GM18517 (cell line): ENCODE data around the gene GNA15.

ENCODE experiments used
- ATAC-seq: cut with Tn5 transposase; IDR thresholded peaks from one replicate; pipeline ENCODE4 v1.9.1; 2021; ENCODE audit warnings: mild to moderate bottlenecking, moderate library complexity; ENCODE audit not compliant: unreplicated experiment

Gene GNA15

GRCh38 chr19:3120611-3121276, 15.1 kb upstream of the GNA15 start:
- ATAC-seq: no peak

- no peak for ATAC-seq
Observed at GRCh38 chr19:3121396-3121795, 14.4 kb upstream of the GNA15 start.

- no peak for ATAC-seq
Observed at GRCh38 chr19:3121821-3122511, 13.9 kb upstream of the GNA15 start.

GRCh38 chr19:3122512-3122870, 13.3 kb upstream of the GNA15 start:
- ATAC-seq: no peak

- no peak for ATAC-seq
Observed at GRCh38 chr19:3123088-3123721, 12.6 kb upstream of the GNA15 start.

GRCh38 chr19:3123956-3124355, 11.9 kb upstream of the GNA15 start:
- ATAC-seq: no peak

GRCh38 chr19:3124630-3125029, 11.2 kb upstream of the GNA15 start:
- no peak for ATAC-seq

GRCh38 chr19:3125900-3126524, 9.8 kb upstream of the GNA15 start:
- no peak for ATAC-seq

- no peak for ATAC-seq
Observed at GRCh38 chr19:3129112-3129511, 6.7 kb upstream of the GNA15 start.

- no peak for ATAC-seq
Observed at GRCh38 chr19:3131168-3131567, 4.7 kb upstream of the GNA15 start.

GRCh38 chr19:3132971-3133792, 2.7 kb upstream of the GNA15 start:
- peak; percentile 58 for ATAC-seq

- ATAC-seq: no peak
Observed at GRCh38 chr19:3133793-3134116, 2.1 kb upstream of the GNA15 start.

GRCh38 chr19:3136684-3137055, 837 bp downstream of the GNA15 start:
- no peak for ATAC-seq

- no peak for ATAC-seq
Observed at GRCh38 chr19:3137119-3137518, 1.3 kb downstream of the GNA15 start.

GRCh38 chr19:3138268-3138667, 2.4 kb downstream of the GNA15 start:
- no peak for ATAC-seq

GRCh38 chr19:3140667-3141038, 4.8 kb downstream of the GNA15 start:
- ATAC-seq: no peak

- no peak for ATAC-seq
Observed at GRCh38 chr19:3142292-3142670, 6.4 kb downstream of the GNA15 start.

GRCh38 chr19:3142781-3143337, 7.0 kb downstream of the GNA15 start:
- no peak for ATAC-seq

GRCh38 chr19:3145909-3146676, 10.3 kb downstream of the GNA15 start:
- ATAC-seq: no peak

GRCh38 chr19:3146677-3147100, 10.9 kb downstream of the GNA15 start:
- ATAC-seq: no peak
